ENCODE data around the gene FAM107B.

DNA sequence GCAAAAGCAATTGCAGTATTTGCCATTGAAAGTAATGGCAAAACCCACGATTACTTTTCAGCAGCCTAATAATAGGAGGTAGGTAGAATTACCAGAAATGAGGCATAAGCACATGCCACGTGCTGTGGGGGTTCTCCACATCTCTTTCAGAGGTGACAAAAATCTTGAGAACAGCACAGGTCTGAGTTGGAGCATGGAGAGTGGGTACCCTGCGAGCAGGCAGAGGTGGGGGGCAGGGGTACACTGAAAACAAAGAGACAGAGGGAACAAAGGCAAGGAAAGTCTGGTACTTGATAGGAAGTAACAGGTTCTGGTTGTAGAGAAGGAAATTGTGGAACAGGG, 75.9 kb downstream of the FAM107B start:
- TF ChIP-seq, protein P1, sequence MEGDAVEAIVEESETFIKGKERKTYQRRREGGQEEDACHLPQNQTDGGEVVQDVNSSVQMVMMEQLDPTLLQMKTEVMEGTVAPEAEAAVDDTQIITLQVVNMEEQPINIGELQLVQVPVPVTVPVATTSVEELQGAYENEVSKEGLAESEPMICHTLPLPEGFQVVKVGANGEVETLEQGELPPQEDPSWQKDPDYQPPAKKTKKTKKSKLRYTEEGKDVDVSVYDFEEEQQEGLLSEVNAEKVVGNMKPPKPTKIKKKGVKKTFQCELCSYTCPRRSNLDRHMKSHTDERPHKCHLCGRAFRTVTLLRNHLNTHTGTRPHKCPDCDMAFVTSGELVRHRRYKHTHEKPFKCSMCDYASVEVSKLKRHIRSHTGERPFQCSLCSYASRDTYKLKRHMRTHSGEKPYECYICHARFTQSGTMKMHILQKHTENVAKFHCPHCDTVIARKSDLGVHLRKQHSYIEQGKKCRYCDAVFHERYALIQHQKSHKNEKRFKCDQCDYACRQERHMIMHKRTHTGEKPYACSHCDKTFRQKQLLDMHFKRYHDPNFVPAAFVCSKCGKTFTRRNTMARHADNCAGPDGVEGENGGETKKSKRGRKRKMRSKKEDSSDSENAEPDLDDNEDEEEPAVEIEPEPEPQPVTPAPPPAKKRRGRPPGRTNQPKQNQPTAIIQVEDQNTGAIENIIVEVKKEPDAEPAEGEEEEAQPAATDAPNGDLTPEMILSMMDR (conservative IDR thresholded peaks at IDR 0.05), result no peak
- TF ChIP-seq EZH2 (IDR thresholded peaks at IDR 0.05; ENCODE audit: low read depth), result no peak

Data from PC-9 (cell line).